NCI-H1436 treated with DMSO at 0.1 percent for 48 hours (cell line): Measurements from ENCODE around the gene RALB.
"Not testable (repeated sequence)": the region's sequence is repeated elsewhere in the genome, so short reads cannot be mapped to it uniquely, and the experiment has no call there.

Source experiments
- DNase-seq: peaks from one replicate; lab custom pipeline; 2025; lab: John Stamatoyannopoulos, UW

Gene RALB

DNA sequence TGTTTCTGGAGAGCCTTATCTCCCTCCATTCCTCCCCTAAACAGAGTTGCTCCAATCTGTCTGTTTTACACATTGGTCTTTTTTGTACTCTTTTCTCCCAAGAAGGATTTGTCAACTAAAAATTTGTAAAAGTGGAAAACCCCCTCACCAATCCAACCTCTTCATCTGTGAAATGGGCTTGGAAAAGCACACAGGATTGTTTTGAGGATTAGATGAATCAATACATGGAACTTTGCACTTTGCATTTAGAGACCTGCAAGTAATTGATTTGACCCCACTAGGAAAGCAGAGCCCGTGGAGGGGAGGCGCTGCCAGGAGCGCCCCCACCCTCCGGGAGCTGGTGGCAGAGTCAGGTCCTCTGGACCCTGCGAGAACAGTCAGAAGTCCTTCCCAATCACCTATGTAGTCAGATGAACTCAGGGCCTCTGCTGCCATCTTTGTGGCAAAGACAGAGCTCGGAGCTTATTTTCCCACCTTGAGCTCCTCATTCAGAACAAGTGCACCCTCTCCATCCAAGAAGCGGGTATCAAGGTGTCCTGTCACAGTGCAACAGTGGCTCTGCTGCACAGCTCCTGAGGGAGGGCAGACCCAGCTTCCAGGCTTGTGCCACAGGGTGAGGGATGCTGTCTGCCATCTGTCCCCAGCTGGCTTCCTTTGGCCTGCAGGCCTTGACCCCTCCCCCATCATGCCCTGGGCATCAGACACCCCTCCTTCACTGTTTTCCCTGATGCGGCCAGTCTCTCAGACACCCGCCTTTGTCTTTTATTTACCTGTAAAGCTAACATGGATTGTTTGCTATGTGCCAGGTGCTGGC, 27.7 kb upstream of the RALB start:
- DNase-seq: no peak

- DNase-seq: no peak
Observed at GRCh38 chr2:120225549-120226065, 27.0 kb upstream of the RALB start.

- no peak for DNase-seq
Observed at GRCh38 chr2:120226316-120226715, 26.3 kb upstream of the RALB start.

- DNase-seq: no peak
Observed at GRCh38 chr2:120227111-120227991, 25.3 kb upstream of the RALB start.

DNA sequence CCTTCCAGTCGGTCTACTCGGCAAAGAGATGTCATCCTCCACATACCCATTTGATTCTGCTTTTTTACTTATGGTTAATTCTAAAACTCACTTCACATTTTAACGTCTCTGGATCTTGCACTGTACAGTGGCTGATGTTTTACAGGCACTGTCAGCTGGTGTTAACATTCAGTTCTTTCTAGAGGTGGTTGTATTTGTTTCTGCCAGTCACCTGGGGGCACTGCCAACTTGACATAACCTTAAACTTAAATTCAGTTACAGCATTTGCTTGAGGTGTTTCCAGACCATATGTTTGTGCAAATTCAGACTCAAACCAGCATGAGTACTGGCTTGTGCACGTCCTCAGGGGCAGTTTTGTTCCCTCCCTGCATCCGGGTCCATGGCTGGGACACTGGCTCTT, 24.1 kb upstream of the RALB start:
- DNase-seq: no peak

DNA sequence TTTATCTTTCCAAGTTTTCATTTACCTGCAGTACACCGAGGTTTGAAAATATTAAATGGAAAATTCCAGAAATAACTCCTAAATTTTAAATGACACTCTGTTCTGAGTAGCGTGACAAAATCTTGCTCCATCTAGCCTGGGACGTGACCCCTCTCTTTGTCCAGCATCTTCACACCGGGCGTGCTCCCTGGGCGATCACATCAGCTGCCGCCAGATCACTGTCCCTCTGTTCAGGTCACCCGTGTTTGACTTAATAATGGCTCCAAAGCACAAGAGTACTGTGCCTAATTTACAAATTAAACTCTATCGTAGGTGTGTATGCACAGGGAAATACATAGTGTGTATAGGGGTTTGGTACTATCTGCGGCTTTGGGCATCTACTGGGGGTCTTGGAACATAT, 23.3 kb upstream of the RALB start:
- no peak for DNase-seq

DNA sequence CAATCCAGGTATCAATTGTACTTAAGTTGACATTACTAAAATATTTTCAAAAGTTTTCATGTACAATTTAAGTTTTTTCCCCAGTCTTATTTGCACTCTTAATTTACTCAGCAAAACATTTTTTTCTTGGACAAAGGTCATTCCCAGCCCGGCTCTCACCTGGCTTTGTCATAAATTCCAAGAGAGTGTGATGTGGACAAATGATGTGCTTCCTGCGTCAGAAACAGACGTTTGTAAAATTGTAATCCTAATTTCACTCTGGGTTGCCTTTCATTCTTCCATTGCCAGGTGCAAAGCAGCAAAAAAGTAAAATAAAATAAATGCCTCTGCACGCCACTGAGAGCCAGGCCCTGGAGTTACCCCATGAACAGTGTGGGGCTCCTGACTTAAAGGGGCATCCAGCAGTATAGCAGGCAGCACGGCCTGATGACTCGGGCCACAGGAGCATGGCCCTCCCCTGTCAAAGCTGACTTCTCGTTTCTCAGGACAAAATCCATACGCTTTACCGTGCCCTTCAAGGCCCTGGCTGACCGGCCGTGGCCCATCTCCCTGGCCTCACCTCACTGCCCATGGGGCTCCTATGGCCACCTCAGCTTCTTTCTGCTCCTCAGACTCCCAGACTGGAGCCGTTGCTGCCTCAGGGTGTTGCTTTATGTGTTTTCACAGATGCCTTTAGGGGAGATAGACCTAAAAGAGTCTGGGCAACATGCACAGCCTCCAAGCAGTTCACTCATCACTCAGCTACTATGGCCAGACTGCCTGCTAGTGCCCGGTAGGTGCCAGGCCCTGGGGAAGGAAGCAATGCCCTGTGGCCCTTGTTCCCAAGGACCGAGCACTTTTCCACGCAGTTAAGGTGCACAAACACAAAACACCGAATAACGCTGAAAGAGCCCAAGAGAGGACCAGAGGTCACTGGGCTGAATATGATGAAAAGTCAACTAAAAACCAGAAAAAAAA, 21.9 kb upstream of the RALB start:
- no peak for DNase-seq

DNA sequence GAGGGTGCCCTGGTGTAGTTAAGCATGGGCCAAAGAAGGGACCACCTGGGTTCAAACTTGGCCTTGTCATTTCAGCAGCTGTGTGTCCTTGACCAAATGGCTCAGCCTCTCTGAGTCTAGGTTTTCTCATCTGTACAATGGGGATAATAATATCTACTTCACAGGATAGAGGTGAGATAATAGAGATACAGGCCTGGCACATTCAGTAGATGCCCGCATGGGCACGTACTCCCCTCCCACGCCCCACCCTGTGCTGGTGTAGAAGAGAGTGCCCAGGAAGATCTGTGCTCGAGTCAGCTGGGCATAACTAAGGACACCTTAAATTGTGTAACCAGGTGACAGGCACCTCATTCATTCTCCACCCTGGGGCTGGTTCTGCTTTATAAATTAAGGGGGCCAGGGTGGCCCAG, 21.1 kb upstream of the RALB start:
- DNase-seq: no peak

GRCh38 chr2:120231974-120232635, 20.5 kb upstream of the RALB start:
- DNase-seq: no peak

DNA sequence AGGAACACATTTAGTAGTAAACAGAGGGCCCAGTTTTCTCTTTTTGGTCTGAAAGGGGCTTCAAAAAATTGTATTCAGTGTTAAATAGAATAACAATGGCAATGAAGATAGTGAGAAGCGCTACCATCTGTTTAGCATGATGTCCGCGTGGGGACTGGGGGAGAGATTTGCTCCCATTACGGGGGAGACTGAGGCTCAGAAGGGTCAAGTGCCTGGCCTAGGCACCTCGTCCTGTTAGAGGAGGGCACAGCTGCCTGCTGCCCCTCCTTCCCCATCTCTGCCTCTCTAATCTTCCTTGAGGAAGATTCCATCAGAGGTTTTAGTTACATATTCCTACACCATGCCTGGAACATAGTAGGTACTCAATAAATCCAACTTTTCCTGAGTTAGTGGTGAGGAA, 19.4 kb upstream of the RALB start:
- DNase-seq: no peak

DNA sequence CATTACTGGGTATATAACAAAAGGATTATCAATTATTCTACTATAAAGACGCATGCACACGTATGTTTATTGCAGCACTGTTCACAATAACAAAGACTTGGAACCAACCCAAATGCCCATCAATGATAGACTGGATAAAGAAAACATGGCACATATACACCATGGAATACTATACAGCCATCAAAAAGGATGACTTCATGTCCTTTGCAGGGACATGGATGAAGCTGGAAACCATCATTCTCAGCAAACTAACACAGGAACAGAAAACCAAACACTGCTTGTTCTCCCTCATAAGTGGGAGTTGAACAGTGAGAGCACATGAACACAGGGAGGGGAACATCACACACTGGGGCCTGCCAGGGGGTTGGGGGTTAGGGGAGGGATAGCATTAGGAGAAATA, 17.5 kb upstream of the RALB start:
- not testable (repeated sequence) for DNase-seq

DNA sequence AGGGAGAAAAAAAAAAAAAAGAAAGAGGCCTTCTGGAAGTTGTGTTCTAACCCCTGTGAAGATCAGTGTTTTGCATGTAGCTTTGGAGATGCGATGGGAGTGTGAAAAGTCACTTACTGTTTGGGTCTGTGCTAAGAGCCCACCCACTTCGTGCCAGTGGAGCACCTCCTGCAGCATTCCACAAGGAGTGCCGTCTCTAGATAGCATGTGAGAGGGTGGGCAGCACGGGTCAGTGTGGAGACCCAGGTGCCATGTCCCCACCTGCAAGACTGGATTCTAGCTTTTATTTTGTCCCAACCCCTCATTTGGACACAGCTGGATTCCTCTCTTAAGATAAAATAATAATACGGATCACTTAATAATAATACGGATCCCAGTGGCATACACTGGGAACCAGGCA, 17.0 kb upstream of the RALB start:
- no peak for DNase-seq

DNA sequence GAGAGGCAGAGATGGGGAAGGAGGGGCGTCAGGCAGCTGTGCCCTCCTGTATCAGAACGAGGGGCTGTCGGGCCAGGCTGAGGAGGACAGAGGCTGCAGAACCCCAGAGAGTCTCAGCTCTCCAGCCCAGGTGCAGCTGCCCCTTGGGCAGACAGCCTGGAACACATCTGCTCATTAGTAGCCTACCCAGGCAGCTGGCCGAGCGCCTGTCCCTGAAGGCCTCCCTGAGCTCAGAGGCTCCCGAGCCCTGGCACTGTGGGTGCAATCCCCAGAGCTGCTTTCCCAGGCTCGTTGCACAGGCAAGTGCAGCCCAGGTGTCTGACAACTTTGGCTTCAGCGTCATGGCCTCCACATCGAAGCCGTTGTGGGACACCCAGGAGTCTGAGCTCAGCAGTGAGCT, 16.3 kb upstream of the RALB start:
- no peak for DNase-seq

- no peak for DNase-seq
Observed at GRCh38 chr2:120236791-120237190, 15.9 kb upstream of the RALB start.

- DNase-seq: no peak
Observed at GRCh38 chr2:120237491-120237902, 15.2 kb upstream of the RALB start.

DNA sequence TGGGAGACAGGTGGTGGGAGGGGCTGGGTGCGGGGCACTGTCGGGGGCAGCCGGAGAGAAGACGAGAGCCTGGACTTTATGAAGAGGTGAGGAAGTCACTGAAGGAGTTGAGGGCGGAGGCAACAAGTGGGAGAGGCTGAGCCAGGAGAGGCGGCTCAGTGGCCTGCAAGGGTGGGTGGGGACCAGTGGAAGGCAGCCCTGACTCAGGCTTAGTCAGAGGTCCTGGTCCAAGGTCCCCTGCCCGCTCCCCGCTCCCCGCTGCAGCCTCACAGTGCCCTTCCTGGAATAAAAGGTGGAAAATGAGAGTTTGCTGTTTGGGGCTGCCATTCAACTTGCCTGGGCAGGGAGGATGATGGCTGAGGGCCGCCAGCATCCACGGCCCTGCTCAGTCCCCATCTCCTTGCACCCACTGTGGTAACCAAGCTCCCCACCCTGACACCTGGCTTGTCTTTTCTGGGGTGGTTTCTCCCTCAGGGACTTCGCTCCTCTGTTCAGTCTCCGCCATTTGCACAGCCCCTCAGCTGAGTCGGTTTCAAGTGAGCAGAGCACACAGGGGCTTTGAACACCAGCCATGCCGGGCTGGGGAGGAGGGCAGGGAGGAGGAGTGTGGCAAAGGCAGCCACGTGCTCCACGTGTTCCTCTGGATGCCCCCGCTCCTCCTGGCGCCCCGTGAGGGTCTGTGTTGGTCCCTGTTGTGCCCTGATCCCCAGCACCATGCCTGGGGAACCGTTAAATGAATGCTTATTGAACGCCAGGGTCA, 13.7 kb upstream of the RALB start:
- no peak for DNase-seq

DNA sequence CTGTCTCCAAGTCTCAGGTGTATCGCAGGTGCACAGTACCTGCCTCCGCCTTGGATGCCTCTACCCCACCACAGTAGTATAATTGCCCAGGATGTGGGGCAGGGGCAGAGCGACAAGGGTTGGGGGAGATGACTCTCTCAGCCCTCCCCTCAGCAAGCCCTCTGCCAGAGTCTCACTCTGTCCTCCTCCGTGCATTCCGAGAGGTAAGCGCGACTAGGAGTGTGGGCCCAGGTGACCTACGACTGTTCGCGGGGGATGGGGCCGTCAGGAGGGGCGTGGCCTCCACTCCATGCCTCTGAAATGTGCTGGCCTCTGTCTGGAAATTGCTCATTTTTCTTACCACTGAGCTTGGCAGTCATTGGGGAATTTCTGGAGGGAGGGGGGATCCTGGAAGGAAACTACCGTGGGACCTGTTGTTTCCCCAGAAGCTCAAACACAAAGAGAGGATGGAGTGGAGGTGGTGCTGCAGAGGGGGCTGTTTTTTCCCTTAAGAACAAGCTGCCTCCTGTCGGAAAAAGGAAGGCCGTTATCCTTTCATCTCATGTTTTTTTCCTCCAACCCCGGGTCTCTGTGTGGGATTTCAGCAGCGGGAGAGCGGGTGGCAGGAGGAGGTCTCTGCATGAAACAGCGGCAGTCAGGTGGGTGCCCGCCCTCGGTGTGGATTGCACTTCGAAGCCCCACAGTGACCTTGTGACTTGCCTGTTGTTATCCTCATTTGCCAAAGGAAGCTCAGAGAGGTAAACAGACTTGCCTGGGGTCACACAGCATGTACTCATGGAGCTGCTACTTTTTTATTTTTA, 13.0 kb upstream of the RALB start:
- no peak for DNase-seq

DNA sequence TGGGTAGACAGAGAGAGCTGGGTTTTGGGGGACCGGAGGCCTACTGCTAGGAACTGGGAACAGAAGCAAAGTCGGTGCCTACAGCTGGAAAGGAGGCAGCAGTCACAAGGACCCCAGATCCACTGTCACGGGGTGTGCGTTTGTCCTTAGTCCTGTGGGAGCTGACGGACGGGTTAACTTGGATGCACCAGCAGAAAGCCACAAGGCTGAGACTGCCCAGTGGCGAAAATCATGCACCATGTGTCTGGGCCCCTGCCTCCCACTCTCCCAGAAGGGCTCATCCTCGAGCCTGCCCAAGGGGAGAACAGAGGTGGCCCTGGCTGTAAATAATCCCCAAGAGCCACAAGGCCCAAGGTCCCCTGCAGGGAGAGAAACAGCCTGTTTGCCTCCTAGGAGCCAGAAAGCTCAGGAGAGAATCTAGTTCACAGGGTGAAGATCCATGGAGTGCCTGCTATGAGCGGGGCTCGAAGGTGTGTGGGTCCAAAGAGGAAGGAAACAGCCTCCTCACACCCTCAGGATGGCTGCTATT, 11.7 kb upstream of the RALB start:
- DNase-seq: no peak

DNA sequence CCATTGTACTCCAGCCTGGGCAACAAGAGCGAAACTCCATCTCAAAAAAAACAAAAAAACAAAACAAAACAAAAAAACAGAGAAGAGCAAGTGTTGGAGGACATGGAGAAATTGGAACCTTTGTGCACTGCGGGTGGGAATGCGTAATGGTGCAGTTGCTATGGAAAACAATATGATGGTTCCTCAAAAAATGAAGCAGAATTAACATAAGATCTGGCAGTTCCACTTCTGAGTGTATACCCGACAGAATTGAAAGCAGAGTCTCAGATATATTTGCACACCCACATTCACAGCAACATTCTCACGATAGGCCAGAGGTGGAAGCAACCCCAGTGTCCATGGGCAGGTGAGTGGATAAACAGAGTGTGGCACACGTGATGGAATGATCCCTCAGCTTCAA, 11.0 kb upstream of the RALB start:
- DNase-seq: no peak
